ENCODE measurements around the gene RGS6. TPM values are rescaled to one million over a fixed set of nuclear protein-coding genes. Genes with fewer than 3 reads are reported as not detected.

The RGS6 gene
- total RNA-seq, 1 donor from 2014 or later = 22.4 TPM

DNA sequence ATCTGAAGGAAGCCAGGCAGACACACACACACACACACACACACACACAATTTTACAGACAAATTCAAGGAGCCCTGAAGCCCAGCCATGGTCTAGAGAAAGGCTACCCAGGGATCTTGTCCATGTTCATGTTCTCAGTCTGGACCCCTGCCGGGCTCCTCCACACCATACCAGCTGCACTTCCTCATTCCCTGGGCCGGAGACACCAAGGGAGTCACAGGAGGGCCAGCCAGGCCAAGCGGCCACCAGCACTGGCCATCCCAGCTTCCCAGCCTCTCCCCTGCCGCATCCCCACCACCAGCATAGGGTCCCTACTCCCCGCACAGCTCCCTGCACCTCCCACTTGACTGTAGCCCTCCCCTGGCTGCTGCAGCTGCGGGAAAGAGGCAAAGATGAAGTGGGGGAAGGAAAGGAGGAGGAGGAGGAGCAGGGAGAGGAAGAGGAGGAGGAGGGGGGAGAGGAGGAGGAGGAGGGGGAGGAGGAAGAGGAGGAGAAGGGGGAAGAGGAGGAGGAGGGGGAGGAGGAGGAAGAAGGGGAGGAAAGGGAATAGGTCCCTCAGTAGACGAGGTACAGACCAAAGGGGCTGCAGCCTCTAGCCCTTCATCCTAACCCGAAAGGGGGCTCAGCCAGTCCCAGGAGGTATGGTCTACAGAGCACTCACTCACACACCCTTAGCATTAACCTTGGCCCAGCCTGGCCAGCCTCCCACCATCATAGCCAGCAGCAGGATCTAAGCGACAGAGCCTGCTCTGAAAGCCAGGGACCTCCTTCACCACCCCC is 668.5 kb downstream of the RGS6 start:
- DNase-seq (ENCODE audit: low spot score) = no peak
- intact Hi-C loops (cut with DNase I) = no loop called here

DNA sequence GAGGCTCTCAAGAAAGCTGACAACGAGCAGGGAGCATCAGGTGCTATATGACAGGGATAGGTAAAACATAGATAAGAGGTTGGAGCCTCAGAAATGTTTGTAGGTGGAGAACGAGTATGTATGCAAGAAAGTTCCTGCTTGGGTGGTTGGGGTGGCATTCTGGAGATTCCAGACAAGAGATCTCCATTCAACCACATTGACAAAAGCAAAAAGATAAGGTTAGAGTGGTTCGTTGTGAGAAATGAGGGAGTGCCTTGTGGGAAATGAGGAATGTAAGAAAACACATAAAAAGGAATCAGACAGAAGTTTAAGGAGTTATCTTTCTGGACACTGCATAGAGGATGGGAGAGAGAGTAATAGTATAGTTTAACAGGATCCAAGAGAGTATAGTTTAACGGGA is 671.4 kb downstream of the RGS6 start:
- intact Hi-C loops (cut with DNase I) = no loop called here
- DNase-seq (ENCODE audit: low spot score) = no peak

DNA sequence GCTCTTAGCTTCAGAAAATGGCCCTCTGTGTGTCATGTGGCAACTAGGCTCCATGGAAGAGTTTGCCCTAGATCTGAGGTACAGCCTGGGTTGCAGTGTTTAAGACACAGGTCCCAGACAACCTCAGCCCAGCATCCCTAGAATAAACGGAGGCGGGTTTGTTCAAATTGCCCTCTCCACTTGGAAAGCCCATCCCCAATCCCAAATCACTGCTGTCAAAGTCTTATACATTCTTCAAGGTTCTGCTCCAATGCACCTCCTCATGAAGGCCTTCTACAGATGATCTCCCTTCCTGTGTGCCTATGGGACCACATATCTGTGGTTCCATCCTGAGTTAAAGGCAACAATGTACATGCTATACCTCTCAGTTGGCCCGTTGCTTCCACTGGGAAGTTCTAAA is 671.9 kb downstream of the RGS6 start:
- DNase-seq (ENCODE audit: low spot score) = no peak
- intact Hi-C loops (cut with DNase I) = no loop called here

DNA sequence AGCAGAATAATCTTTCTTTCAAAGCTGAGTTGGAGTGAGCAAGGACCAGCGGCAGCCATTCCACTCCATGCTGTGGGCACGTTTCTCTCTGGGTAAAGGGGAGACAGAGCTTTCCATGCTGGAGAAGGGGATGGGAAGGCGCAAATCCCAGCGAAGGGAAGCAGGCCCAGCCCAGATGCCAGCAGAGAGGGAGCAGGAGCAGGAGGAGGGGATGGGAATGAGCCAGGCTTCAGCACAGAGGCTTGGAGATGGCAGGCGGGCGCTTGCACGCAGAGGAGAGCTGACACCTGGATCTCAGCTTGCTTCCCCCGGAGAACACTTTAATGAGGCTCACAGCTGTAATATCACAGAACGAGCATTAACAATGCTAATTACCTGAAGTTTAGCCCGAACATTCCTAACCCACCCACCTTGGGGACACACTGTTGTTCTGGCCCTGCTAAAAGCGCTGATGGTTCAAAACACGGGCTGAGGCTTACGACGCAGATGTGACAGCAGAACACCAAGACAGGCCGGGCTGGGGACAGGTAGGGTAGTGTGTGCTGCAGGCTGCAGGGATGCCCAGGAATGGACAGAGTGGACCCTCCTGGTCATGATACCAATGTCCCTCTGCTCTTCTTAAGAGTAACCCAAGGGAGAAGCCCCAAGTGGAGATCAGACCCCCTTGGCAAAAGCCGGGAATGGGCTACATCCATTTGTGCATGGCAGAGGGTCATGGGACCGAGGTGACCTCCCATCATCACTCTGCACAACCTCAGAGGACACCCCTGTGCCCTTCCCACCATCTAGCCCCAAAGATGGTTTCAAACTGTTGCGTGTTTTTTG is 673.1 kb downstream of the RGS6 start:
- peak; percentile 3 for DNase-seq (ENCODE audit: low spot score)
- intact Hi-C loops (cut with DNase I) = no loop called here

DNA sequence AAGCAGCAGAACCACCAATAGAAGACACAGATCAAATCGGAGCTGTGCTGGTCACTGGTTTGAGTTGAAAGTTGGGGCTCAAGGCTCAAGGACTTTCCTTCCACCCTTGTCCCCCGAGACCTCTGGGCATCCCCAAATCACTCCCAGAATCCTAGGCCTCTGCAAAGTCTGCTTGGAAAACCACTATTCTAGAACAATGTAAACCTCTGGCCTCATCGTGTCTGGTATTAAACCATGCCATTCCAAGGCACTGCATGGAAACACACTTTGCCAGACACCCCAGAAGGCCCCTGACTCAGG is 673.6 kb downstream of the RGS6 start:
- intact Hi-C loops (cut with DNase I) = no loop called here
- DNase-seq (ENCODE audit: low spot score) = peak; percentile 15

DNA sequence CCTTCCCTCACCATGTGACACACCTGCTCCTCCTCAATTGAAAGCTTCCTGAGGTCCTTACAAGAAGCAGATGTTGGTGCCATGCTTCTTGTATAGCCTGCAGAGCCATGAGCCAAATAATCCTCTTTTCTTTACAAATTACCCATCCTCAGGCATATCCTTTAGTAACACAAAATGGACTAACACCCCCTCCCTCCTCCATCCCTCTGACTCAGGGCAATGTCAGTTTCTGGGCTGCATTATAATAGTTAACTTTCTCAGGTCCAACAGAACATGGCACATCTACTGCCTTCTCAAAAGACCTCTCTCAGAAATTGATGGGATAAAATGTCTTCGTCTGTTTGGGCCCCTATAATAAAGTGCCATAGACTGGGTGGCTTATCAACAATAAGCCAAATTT is 674.6 kb downstream of the RGS6 start:
- intact Hi-C loops (cut with DNase I) = no loop called here
- DNase-seq (ENCODE audit: low spot score) = no peak

DNA sequence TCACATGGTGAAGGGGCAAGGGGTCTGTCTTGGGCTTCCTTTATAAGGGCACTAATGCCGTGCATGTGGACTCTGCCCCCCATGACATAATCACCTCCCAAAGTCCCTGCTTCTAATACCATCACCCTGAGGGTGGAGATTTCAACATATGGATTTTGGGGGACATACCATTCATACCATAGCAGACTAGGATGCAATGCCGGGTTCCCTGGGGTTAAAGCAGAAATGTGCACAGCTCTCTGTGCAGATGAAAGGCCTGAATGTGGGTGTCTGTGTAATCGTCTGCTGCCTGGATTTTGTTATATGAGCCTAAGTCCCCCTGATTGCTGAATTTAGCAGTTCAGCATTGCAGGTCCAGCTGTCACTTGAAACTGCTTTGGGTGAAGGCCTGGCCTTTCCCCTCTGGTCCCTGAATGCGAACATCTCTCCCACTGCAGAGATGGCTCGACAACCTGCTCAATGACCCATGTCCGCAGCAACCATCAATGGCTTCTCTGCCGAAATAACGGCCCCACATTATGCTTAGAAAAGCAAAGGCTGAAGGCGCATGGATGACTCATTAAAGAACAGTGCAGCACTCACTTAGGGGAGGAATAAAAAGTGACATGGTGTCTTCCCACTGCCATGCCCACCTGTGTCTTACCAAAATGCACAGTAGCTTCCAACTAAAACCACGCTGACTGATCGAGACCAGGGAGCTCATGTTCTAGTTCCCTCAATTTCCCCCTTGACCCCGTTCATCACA is 675.3 kb downstream of the RGS6 start:
- DNase-seq (ENCODE audit: low spot score) = no peak
- intact Hi-C loops (cut with DNase I) = no loop called here

DNA sequence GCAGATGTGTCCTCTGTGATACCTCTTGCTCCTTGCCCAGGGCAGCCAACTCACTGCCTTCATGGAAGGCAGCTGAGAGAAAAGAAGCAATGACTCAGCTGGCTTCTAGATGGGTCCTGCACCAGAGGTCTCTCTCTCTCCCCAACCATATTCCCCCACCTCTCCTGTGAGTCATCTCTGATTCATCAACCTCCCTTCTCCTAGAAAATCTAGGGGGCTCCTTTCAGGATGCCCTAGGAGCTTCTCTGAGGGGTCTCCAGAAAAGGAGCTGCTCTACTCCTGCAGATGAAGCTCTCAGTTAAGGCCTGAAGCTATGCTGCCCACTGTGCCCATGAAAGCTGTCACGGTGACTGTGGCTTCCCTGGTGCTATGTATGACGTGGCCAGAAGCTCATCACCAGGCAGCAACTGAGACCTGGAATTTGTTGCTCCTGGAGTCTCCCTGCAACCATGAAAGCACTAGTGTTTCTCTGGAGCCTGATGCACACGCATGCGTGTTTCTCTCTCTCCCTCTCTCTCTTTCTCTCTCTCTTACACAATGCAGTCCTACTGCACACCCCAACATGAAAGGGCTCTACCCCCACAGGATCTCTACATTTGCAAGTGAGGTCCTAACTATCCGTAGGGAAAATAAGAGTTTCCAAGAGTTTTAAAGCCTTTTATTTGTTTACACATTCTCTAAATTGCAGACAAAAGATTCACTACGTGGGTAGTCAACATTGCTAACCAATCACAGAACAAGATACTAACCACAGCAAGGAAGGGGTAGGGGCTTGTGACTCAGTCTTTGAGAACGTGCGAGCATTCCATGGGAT is 676.4 kb downstream of the RGS6 start:
- intact Hi-C loops (cut with DNase I) = no loop called here

DNA sequence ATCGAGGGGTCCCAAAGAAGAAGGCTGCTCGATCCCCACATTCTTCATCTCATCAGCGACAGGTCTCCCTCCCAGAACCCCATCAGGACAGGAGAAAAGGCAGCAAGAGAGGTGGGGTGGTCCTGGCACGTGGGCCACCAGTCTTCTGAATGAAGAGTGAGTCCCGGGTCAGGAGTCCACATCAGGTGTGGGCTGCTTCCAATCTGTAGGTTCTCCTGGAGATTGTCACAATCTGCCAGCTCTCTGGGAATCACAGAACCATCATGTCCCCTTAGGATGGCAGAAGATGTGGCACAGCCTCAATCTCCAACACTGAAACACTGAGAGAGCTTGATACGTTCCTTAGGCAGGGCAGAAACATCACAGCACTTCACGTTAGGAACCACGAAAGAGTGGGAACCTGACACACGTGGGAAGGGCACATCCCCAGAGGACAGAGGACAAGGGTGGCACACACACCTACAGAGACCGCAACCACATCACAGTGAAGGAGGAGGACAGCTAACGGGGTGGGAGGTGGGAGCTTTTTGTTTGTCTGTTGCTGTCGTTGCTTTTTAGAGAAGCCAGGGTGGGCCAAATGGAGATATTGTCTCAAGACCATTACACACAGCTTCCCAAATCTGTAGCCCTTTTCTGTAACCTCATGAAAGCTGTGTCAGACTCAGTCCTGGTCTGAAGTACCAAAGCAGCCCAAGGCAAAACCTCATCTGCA is 677.1 kb downstream of the RGS6 start:
- no peak for DNase-seq (ENCODE audit: low spot score)
- intact Hi-C loops (cut with DNase I) = no loop called here

More for the DNA sequence above, 676.4 kb downstream of the RGS6 start:
- no peak for DNase-seq (ENCODE audit: low spot score)

DNA sequence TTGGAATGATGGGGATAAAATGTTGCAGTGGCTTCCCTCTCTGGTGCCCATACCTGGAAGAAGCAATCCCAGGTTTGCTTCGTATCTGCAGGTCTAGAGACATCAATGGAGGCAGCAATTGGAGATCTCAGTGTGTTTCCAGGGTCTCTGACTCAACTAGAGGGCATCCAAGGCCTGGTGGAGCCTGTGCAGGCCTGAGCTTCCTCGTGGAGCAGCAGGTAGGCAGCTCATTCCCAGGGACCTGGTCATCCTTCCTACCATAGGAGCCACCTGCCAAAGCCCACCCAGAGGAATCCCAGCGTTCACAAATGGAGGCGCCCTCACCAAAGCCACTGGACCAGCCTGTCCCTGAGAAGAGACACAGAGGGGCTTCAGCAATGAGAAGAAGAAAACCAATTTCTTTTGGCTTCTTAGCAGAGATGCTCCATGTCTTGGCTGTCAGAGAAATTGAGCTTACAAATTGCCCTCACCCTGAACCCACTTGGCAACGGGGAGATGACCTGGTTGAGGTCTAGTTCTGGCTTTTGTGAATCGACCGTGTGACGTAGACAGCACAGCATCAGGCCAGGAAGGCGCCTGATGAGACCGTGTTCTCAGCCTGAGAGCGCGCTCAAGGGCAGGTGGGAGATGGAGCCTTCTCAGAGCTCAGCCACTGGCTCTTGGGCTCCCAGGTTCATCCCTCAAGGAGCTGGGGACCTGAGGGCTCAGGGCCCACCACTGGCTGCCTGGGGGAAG is 678.0 kb downstream of the RGS6 start:
- intact Hi-C loops (cut with DNase I) = loop anchor here (5.0 kb wide), 1 partner anchor 107 kb away; no protein-coding TSS in a partner anchor
- no peak for DNase-seq (ENCODE audit: low spot score)

DNA sequence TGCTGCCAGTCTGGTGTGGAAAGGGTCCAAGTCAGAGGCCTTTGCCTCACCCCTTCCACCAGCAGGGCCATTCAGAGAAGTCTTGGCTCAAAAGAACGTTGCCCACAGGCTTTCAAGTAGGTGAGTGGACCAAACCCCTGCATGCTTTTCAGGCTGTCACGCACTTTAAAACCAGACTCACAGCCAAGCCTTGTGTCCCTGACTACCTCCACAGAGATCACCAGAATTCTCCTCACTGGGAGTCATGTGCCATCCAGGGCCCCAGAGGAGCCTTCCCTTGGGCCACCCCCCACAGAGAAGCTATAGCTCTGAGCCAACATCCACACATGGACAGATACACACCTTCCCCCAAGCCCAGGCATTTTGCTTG is 678.6 kb downstream of the RGS6 start:
- DNase-seq (ENCODE audit: low spot score) = no peak
- intact Hi-C loops (cut with DNase I) = loop anchor here (5.0 kb wide), 1 partner anchor 106 kb away; no protein-coding TSS in a partner anchor

DNA sequence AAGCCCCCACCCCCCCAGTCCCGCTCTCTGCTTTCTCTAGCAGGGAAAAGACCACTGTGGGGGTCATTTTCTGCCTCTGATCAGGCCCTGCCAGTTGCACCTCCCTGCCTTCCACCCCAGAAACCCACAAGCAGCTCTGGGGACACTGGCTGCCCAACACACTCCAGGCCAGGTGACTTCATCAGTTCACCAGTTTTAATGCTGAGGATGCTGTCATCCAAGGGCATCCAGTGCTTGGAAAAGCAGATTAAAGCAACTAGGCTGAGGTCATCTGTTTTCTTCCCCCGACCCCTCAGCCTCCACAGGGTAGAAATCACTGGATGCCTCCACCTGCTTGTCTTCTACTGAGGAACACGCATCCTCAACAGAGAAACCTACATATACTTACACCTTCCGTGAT is 679.3 kb downstream of the RGS6 start:
- DNase-seq (ENCODE audit: low spot score) = no peak
- intact Hi-C loops (cut with DNase I) = loop anchor here (5.0 kb wide), 1 partner anchor 106 kb away; no protein-coding TSS in a partner anchor

DNA sequence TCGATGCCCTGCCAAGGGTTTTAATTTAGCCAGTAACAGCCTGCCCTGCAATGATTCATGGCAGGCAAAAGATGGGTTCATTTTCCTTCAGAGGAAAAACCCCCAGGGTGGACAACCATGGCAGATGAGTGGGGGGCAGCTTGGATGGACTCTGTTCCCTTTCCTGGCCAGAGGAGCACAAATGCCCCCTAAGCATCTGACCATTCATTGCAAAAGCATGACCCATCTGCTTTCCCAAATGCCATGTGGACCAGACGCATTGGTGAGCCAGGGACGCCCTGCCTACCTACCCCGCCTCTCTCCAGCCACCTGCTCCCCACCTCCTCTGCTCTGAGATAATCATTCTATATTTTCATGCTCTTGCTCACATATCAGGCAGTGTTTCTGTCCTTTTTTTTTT is 679.8 kb downstream of the RGS6 start:
- intact Hi-C loops (cut with DNase I) = loop anchor here (5.0 kb wide), 1 partner anchor 105 kb away; no protein-coding TSS in a partner anchor
- DNase-seq (ENCODE audit: low spot score) = no peak

DNA sequence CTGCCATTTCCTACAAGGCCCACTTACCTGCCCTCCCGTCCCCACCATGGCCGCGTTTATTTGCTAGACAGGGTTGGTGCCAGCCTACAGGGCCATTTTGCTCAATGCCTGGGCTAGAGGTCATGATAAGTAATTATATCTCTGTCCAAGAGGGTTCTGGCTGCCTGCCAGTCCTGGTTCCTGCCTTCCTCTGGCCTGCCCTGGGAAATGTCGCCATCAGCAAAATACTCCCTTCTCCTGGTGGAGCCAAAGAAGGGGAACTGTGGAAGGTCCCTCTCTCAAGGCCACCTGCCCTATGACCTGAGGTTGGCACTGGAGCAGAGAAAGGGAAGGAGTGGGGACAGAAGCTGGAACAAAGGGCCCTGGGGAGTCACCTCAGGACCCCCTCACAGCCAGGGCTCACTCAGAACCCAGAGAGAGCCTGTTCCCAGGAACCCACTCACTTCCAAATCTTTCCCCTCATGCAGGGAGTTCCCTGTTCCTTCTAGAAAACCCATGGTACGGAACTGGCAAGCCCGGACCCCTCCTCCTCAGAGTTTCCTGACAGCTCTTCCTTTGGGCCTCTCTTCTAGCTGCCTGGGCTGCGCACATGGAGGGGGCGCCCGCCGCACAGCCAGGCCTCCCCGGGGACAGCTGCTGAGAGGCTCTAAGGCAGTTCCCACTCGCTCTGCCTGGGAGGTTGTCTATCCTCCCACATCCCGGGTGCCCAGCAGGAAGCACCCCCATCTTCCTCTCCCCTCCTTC is 681.2 kb downstream of the RGS6 start:
- intact Hi-C loops (cut with DNase I) = loop anchor here (5.0 kb wide), 1 partner anchor 104 kb away; no protein-coding TSS in a partner anchor

DNA sequence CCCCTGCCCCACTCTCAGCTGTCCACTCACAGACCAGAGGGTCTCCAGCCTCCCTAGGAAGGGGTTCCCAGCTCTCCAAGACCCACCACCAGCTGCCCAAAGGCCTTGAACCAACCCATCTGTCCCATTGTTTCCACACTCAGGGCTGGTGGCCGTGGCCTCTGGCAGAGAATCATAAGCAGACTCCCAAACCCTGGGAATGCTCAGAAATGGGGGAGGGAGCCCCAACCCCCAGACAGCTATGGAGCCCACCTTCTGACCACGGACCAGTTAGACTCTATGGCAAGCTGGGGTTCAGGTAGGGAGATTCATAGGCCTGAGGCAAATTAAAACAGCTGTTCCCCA is 681.7 kb downstream of the RGS6 start:
- intact Hi-C loops (cut with DNase I) = loop anchor here (5.0 kb wide), 1 partner anchor 103 kb away; no protein-coding TSS in a partner anchor
- DNase-seq (ENCODE audit: low spot score) = no peak

More for the DNA sequence above, 681.2 kb downstream of the RGS6 start:
- peak; percentile 89 for DNase-seq (ENCODE audit: low spot score)

DNA sequence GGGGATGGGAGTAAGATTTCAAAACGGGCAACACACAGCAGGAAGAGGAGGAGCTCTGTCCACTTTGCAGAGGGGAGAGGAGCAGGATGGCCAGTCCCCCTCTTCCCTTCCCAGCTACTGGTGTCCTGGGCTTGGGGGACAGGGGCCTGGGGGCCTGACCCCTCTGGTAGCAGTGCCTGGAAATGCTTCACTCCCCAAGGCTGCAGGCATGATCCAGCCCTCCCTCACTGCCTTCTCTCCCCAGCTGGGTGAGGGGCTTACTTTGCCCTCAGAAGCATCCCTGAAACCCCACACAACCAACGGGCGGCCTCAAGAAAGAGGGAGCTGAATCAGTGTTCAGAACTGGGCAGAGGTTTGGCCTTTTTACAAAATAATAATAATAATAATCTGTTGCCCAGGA is 682.1 kb downstream of the RGS6 start:
- intact Hi-C loops (cut with DNase I) = loop anchor here (5.0 kb wide), 1 partner anchor 103 kb away; no protein-coding TSS in a partner anchor
- DNase-seq (ENCODE audit: low spot score) = no peak

DNA sequence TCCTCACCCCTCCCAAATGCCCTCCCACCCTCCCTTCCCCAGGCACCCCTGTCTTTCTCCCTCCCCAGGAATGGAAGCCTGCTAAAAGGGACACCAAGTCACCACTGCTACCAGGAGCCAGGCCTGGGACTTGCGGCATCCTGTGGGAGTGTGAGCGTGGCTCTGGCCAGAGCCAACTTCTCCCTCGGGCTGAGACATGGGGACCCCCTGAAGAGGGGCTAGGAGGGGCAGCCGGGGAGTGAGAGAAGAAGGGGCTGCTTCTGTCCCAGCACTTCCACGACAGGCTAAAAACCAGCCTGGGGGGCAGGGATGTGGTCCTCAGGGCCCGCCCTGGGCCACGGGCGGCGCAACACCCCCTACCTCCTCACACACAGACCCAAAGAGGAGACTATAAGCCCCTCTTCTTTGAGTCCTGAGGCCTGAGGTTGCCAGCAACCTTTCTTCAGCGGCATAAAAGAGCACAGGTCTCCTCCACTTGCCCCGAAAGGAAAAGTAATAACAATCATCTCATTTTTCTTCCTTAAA is 682.7 kb downstream of the RGS6 start:
- DNase-seq (ENCODE audit: low spot score) = no peak
- intact Hi-C loops (cut with DNase I) = loop anchor here (5.0 kb wide), 1 partner anchor 102 kb away; no protein-coding TSS in a partner anchor
